Activated naive CD8-positive, alpha-beta T cell (primary cell): Measurements from ENCODE around the gene SPATA7.
A peak's percentile ranks its signal among the peaks of the same experiment; 100 is the strongest.

Experiments
- H3K27ac Mint-ChIP-seq: one replicate; pipeline ENCODE4 v1.8.0; 2021; ENCODE audit warnings: mixed read lengths
- H3K27me3 Mint-ChIP-seq: one replicate; pipeline ENCODE4 v1.8.0; 2021; ENCODE audit warnings: mixed read lengths
- H3K36me3 Mint-ChIP-seq: one replicate; pipeline ENCODE4 v1.8.0; 2021; ENCODE audit warnings: mixed read lengths
- H3K4me1 Mint-ChIP-seq: one replicate; pipeline ENCODE4 v1.8.0; 2021; ENCODE audit warnings: low read depth, mixed read lengths
- H3K4me3 Mint-ChIP-seq: one replicate; pipeline ENCODE4 v1.8.0; 2021; ENCODE audit warnings: mild to moderate bottlenecking, mixed read lengths
- H3K9me3 Mint-ChIP-seq: one replicate; pipeline ENCODE4 v1.8.0; 2021; ENCODE audit warnings: low read depth, mixed read lengths

The SPATA7 gene, protein sequence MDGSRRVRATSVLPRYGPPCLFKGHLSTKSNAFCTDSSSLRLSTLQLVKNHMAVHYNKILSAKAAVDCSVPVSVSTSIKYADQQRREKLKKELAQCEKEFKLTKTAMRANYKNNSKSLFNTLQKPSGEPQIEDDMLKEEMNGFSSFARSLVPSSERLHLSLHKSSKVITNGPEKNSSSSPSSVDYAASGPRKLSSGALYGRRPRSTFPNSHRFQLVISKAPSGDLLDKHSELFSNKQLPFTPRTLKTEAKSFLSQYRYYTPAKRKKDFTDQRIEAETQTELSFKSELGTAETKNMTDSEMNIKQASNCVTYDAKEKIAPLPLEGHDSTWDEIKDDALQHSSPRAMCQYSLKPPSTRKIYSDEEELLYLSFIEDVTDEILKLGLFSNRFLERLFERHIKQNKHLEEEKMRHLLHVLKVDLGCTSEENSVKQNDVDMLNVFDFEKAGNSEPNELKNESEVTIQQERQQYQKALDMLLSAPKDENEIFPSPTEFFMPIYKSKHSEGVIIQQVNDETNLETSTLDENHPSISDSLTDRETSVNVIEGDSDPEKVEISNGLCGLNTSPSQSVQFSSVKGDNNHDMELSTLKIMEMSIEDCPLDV

GRCh38 chr14:88385212-88386101, at the start of gene SPATA7:
Gene SPATA7, plus strand, starts transcription at chr14:88385657. Its CDS starts 162 bp downstream, at chr14:88385819.
- Mint-ChIP-seq H3K9me3 (no peaks in the 10 kb centered on the region), H3K4me1 (peaks cover 19% of the 10 kb centered on the region), H3K27me3 (no peaks in the 10 kb centered on the region), H3K27ac (peak within 1 kb of the TSS; percentile 64), H3K36me3 (no peaks in the 10 kb centered on the region), H3K4me3 (peak within 1 kb of the TSS; percentile 94)

GRCh38 chr14:88340357-88340756, 45.1 kb upstream of the SPATA7 start:
- no peak overlapping the region for H3K27ac Mint-ChIP-seq
- no peaks in the 10 kb centered on the region for H3K36me3 Mint-ChIP-seq
- no peaks in the 10 kb centered on the region for H3K4me1 Mint-ChIP-seq
- peaks cover 9% of the 10 kb centered on the region for H3K27me3 Mint-ChIP-seq
- H3K4me3 Mint-ChIP-seq = no peak overlapping the region
- H3K9me3 Mint-ChIP-seq = no peaks in the 10 kb centered on the region

DNA sequence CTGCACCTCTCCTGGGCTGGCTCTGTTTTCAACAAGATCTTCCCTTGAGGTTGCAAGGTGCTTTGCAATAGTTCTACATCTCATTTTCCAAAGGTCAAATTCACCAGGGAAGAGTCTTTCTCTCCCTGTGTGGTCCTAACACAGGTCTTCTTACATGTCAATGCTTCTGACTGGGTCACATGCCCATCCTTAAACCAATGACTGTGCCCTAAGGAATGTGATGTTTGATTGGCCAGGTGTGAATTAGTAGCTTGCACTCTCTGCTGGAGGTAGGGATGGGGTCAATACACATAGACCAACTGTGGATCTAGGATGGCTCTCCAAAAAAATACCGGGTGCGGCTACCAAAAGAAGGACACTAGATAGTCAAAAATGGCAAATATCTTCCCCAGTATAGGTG, 42.5 kb upstream of the SPATA7 start:
- Mint-ChIP-seq H3K27ac (no peak overlapping the region), H3K9me3 (no peaks in the 10 kb centered on the region), H3K4me1 (no peaks in the 10 kb centered on the region), H3K27me3 (peaks cover 3% of the 10 kb centered on the region), H3K36me3 (no peaks in the 10 kb centered on the region), H3K4me3 (no peak overlapping the region)

DNA sequence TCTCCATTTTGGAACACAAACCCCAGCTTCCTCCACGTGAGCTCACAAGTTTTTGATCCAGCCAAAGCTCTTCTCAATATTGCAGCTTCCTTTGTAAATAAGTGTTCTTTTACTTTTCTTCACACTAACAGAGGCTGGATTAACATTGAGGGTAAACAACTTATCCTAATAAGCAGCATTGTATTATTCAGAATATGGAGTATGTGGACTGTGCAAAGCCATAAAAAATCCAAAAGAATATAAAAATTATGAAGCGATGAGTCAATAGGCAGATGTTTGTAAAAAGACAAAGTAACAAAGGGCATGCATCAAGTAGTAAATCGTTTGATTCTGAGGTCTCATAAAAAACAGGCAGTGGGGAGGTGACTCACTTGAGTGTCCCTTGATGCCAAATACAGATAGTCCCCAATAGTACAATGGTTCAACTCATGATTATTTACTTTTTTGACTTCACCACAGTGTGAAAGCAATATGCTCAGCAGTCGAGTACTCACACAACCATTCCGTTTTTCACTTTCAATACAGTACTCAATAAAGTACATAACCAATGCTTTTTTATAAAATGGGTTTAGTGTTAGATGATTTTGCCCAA, 39.3 kb upstream of the SPATA7 start:
- H3K27me3 Mint-ChIP-seq = peaks cover under 1% of the 10 kb centered on the region
- no peak overlapping the region for H3K4me3 Mint-ChIP-seq
- H3K4me1 Mint-ChIP-seq = no peaks in the 10 kb centered on the region
- H3K27ac Mint-ChIP-seq = no peak overlapping the region
- no peaks in the 10 kb centered on the region for H3K9me3 Mint-ChIP-seq
- no peaks in the 10 kb centered on the region for H3K36me3 Mint-ChIP-seq

GRCh38 chr14:88348546-88348945, 36.9 kb upstream of the SPATA7 start:
- no peak overlapping the region for H3K4me3 Mint-ChIP-seq

GRCh38 chr14:88351966-88352691, 33.3 kb upstream of the SPATA7 start:
- Mint-ChIP-seq H3K4me1 (no peaks in the 10 kb centered on the region), H3K36me3 (no peaks in the 10 kb centered on the region), H3K9me3 (no peaks in the 10 kb centered on the region), H3K4me3 (no peak overlapping the region), H3K27me3 (no peaks in the 10 kb centered on the region), H3K27ac (no peak overlapping the region)

More at GRCh38 chr14:88348546-88348945, 36.9 kb upstream of the SPATA7 start:
- no peaks in the 10 kb centered on the region for H3K36me3 Mint-ChIP-seq
- H3K9me3 Mint-ChIP-seq = no peaks in the 10 kb centered on the region
- no peak overlapping the region for H3K27ac Mint-ChIP-seq
- H3K4me1 Mint-ChIP-seq = no peaks in the 10 kb centered on the region
- H3K27me3 Mint-ChIP-seq = no peaks in the 10 kb centered on the region

GRCh38 chr14:88352698-88353097, 32.8 kb upstream of the SPATA7 start:
- no peak overlapping the region for H3K27ac Mint-ChIP-seq
- no peaks in the 10 kb centered on the region for H3K9me3 Mint-ChIP-seq
- no peaks in the 10 kb centered on the region for H3K4me1 Mint-ChIP-seq
- H3K27me3 Mint-ChIP-seq = no peaks in the 10 kb centered on the region
- no peaks in the 10 kb centered on the region for H3K36me3 Mint-ChIP-seq
- no peak overlapping the region for H3K4me3 Mint-ChIP-seq

GRCh38 chr14:88354358-88354757, 31.1 kb upstream of the SPATA7 start:
- no peaks in the 10 kb centered on the region for H3K4me1 Mint-ChIP-seq
- no peak overlapping the region for H3K27ac Mint-ChIP-seq
- no peak overlapping the region for H3K4me3 Mint-ChIP-seq
- no peaks in the 10 kb centered on the region for H3K27me3 Mint-ChIP-seq
- H3K36me3 Mint-ChIP-seq = no peaks in the 10 kb centered on the region
- H3K9me3 Mint-ChIP-seq = no peaks in the 10 kb centered on the region

GRCh38 chr14:88359500-88359899, 26.0 kb upstream of the SPATA7 start:
- H3K4me3 Mint-ChIP-seq = no peak overlapping the region
- no peaks in the 10 kb centered on the region for H3K9me3 Mint-ChIP-seq
- H3K4me1 Mint-ChIP-seq = no peaks in the 10 kb centered on the region
- H3K27me3 Mint-ChIP-seq = peaks cover 3% of the 10 kb centered on the region
- no peak overlapping the region for H3K27ac Mint-ChIP-seq
- no peaks in the 10 kb centered on the region for H3K36me3 Mint-ChIP-seq

DNA sequence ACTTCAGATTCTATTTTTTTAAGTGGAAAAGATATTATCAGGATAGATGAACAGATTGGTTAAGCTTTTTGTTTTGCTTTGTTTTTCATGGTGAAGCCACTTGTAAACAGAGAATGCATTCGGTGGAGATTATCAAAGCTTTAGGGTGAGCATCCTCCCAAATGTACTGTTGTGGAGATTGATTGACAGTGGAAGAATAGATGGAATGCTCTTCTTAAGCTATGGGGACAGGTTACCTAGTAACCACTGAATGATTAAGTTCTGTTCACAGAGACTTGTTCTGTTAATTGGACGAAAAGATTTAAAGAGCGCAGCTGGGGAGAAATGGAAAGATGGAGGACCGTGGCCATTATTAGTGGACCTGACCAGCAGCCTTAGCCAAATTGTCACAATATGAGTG, 21.8 kb upstream of the SPATA7 start:
- H3K4me1 Mint-ChIP-seq = no peaks in the 10 kb centered on the region
- H3K9me3 Mint-ChIP-seq = peaks cover 5% of the 10 kb centered on the region
- no peak overlapping the region for H3K4me3 Mint-ChIP-seq
- no peaks in the 10 kb centered on the region for H3K36me3 Mint-ChIP-seq
- peaks cover 4% of the 10 kb centered on the region for H3K27me3 Mint-ChIP-seq
- no peak overlapping the region for H3K27ac Mint-ChIP-seq

DNA sequence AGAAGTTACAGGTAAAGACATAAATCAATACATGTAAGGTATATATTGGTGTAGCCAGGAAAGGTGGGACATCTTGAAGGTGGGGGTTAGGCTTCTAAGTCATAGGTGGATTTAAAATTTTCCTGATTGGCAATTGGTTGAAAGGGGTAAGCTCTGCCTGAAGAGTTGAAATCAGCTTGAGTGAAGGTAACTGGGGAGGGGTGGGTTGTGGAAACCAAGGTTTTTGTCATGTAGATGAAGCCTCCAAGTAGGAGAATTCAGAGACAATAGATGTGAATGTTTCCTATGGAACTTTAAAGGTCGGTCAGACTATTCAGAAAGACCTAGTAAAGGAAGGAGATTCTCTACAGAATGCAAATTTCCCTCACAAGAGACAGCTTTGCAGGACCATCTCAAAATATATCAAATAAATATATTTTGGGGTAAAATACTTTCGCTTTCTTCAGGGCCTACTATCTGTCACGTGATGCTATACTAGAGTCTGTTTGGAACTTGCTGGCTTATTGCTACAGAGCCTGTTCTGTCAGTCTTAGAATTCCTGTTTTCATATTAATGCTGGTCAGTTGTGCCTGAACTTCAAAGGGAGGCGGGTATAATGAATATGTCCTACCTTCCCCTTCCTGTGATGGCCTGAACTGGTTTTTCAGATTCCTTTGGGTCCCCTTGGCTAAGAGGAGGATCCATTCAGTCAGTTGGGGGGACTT, 20.6 kb upstream of the SPATA7 start:
- H3K9me3 Mint-ChIP-seq = peaks cover 5% of the 10 kb centered on the region
- peaks cover 8% of the 10 kb centered on the region for H3K27me3 Mint-ChIP-seq
- no peaks in the 10 kb centered on the region for H3K36me3 Mint-ChIP-seq
- H3K27ac Mint-ChIP-seq = no peak overlapping the region
- no peaks in the 10 kb centered on the region for H3K4me1 Mint-ChIP-seq
- H3K4me3 Mint-ChIP-seq = no peak overlapping the region

DNA sequence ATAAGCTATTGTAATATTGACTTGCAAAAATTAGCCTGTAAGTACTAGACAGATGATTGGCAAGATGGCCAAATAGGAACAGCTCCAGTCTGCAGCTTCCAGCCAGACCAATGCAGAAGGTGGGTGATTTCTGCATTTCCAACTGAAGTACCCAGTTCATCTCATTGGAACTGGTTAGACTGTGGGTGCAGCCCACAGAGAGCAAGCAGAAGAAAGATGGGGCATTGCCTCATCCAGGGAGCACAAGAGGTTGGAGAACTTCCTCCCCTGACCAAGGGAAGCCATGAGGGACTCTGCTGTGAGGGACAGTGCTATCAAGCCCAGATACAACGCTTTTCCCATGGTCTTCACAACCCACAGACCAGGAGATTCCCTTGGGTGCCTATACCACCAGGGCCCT, 16.0 kb upstream of the SPATA7 start:
- no peaks in the 10 kb centered on the region for H3K36me3 Mint-ChIP-seq
- H3K27ac Mint-ChIP-seq = no peak overlapping the region
- peaks cover 9% of the 10 kb centered on the region for H3K27me3 Mint-ChIP-seq
- peaks cover 5% of the 10 kb centered on the region for H3K9me3 Mint-ChIP-seq
- H3K4me1 Mint-ChIP-seq = no peaks in the 10 kb centered on the region
- no peak overlapping the region for H3K4me3 Mint-ChIP-seq

DNA sequence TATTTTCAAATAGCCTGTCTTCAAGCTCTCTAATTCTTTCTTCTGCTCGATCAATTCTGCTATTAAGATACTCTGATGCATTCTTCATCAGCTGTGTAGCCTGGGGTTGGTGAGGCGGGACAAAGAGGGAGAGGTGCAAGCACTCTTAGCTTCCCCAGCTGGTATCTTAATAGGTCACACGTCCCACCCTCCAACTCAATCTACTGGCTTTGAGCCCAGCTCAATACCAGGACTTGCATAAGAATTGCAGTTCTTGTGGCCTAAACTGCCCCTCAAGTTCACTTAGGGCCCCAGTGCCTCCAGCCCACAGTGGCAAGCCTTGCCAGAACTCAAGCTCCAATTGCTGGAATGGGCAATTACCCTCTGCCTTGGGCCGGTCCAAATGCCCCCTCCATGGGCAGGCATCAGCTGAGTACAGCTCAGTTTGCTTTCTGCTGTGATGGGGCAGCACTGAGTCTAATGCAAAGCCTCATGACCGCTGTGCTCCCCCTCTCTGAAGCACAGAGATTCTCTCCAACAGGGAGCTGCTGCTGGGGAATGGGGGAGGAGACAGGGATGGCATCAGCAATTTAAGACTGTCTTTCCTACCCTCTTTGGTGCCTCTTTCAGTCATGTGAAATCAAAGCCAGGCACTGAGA, 5.6 kb upstream of the SPATA7 start:
- H3K36me3 Mint-ChIP-seq = no peaks in the 10 kb centered on the region
- H3K27me3 Mint-ChIP-seq = no peaks in the 10 kb centered on the region
- H3K4me1 Mint-ChIP-seq = peaks cover 6% of the 10 kb centered on the region
- no peak overlapping the region for H3K27ac Mint-ChIP-seq
- no peak overlapping the region for H3K4me3 Mint-ChIP-seq
- no peaks in the 10 kb centered on the region for H3K9me3 Mint-ChIP-seq
